IPS-18a (cell line): Measurements from ENCODE around the gene PCDHGA1.

Source experiments
- H3K27ac ChIP-seq: one replicate; pipeline ENCODE4 v1.5.1; 2013; ENCODE audit warnings: low read length
- H3K27me3 ChIP-seq: one replicate; pipeline ENCODE4 v1.6.1; 2013; ENCODE audit warnings: mild to moderate bottlenecking, low read length; ENCODE audit not compliant: control insufficient read depth, insufficient read depth
- H3K36me3 ChIP-seq: one replicate; pipeline ENCODE4 v1.6.1; 2013; ENCODE audit warnings: low read depth, low read length; ENCODE audit not compliant: control insufficient read depth
- H3K4me1 ChIP-seq: one replicate; pipeline ENCODE4 v1.6.1; 2013; ENCODE audit warnings: low read depth, low read length; ENCODE audit not compliant: control insufficient read depth
- H3K4me3 ChIP-seq: one replicate; pipeline ENCODE4 v1.5.1; 2013; ENCODE audit warnings: low read length
- H3K9ac ChIP-seq: one replicate; pipeline ENCODE4 v1.6.1; 2013; ENCODE audit warnings: mild to moderate bottlenecking, low read length, moderate library complexity
- H3K9me3 ChIP-seq: one replicate; pipeline ENCODE4 v1.6.1; 2013; ENCODE audit warnings: low read depth, low read length; ENCODE audit not compliant: control insufficient read depth

Gene PCDHGA1

GRCh38 chr5:141440341-141440740 is 110.0 kb downstream of the PCDHGA1 start:
- Histone ChIP-seq H3K4me1 (no peaks in the 10 kb centered on the region), H3K36me3 (no peaks in the 10 kb centered on the region), H3K4me3 (no peak overlapping the region), H3K27ac (no peak overlapping the region), H3K9ac (no peak overlapping the region), H3K9me3 (no peaks in the 10 kb centered on the region), H3K27me3 (no peaks in the 10 kb centered on the region)

GRCh38 chr5:141441571-141442170 is 111.4 kb downstream of the PCDHGA1 start:
- no peak overlapping the region for H3K27ac ChIP-seq
- no peaks in the 10 kb centered on the region for H3K9me3 ChIP-seq
- H3K4me1 ChIP-seq: no peaks in the 10 kb centered on the region
- H3K9ac ChIP-seq: no peak overlapping the region
- H3K4me3 ChIP-seq: no peak overlapping the region
- H3K27me3 ChIP-seq: no peaks in the 10 kb centered on the region
- no peaks in the 10 kb centered on the region for H3K36me3 ChIP-seq

GRCh38 chr5:141465351-141465750 is 135.0 kb downstream of the PCDHGA1 start:
- no peak overlapping the region for H3K27ac ChIP-seq
- no peaks in the 10 kb centered on the region for H3K9me3 ChIP-seq
- no peaks in the 10 kb centered on the region for H3K4me1 ChIP-seq
- no peaks in the 10 kb centered on the region for H3K36me3 ChIP-seq
- H3K27me3 ChIP-seq: no peaks in the 10 kb centered on the region
- H3K4me3 ChIP-seq: no peak overlapping the region
- H3K9ac ChIP-seq: no peak overlapping the region

GRCh38 chr5:141475625-141476131 is 145.4 kb downstream of the PCDHGA1 start, which contains the start of gene PCDHGC3:
Gene PCDHGC3 (plus strand): TSS chr5:141475966. CDS start chr5:141476117, 151 bp downstream.
- no peaks in the 10 kb centered on the region for H3K9me3 ChIP-seq
- peak within 1 kb of the TSS; percentile 66 for H3K4me3 ChIP-seq
- H3K36me3 ChIP-seq: no peaks in the 10 kb centered on the region
- no peaks in the 10 kb centered on the region for H3K4me1 ChIP-seq
- H3K27ac ChIP-seq: no peak within 1 kb of the TSS
- H3K9ac ChIP-seq: peak within 1 kb of the TSS; percentile 43
- peaks cover 31% of the 10 kb centered on the region for H3K27me3 ChIP-seq

- Histone ChIP-seq H3K4me1 (no peaks in the 10 kb centered on the region), H3K27me3 (peaks cover 31% of the 10 kb centered on the region), H3K27ac (no peak overlapping the region), H3K4me3 (peak overlapping the region; percentile 66), H3K36me3 (no peaks in the 10 kb centered on the region), H3K9me3 (no peaks in the 10 kb centered on the region), H3K9ac (peak overlapping the region; percentile 43)
Measured at GRCh38 chr5:141476132-141476911, 146.0 kb downstream of the PCDHGA1 start.

- H3K9me3 ChIP-seq: no peaks in the 10 kb centered on the region
- peaks cover 31% of the 10 kb centered on the region for H3K27me3 ChIP-seq
- no peak overlapping the region for H3K27ac ChIP-seq
- no peaks in the 10 kb centered on the region for H3K36me3 ChIP-seq
- no peak overlapping the region for H3K9ac ChIP-seq
- no peaks in the 10 kb centered on the region for H3K4me1 ChIP-seq
- H3K4me3 ChIP-seq: peak overlapping the region; percentile 66
Measured at GRCh38 chr5:141477044-141477575, 146.8 kb downstream of the PCDHGA1 start.

GRCh38 chr5:141477815-141478214 is 147.5 kb downstream of the PCDHGA1 start:
- Histone ChIP-seq H3K36me3 (no peaks in the 10 kb centered on the region), H3K4me1 (no peaks in the 10 kb centered on the region), H3K27me3 (peaks cover 31% of the 10 kb centered on the region), H3K9me3 (no peaks in the 10 kb centered on the region), H3K4me3 (no peak overlapping the region), H3K9ac (no peak overlapping the region), H3K27ac (no peak overlapping the region)

- peaks cover 31% of the 10 kb centered on the region for H3K27me3 ChIP-seq
- H3K36me3 ChIP-seq: no peaks in the 10 kb centered on the region
- H3K9me3 ChIP-seq: no peaks in the 10 kb centered on the region
- no peak overlapping the region for H3K27ac ChIP-seq
- no peak overlapping the region for H3K4me3 ChIP-seq
- H3K9ac ChIP-seq: no peak overlapping the region
- H3K4me1 ChIP-seq: peaks cover 1% of the 10 kb centered on the region
Measured at GRCh38 chr5:141478321-141478945, 148.1 kb downstream of the PCDHGA1 start.

- Histone ChIP-seq H3K27me3 (peaks cover 27% of the 10 kb centered on the region), H3K9ac (no peak overlapping the region), H3K4me1 (peaks cover 11% of the 10 kb centered on the region), H3K4me3 (no peak overlapping the region), H3K9me3 (no peaks in the 10 kb centered on the region), H3K36me3 (no peaks in the 10 kb centered on the region), H3K27ac (no peak overlapping the region)
Measured at GRCh38 chr5:141479776-141480175, 149.5 kb downstream of the PCDHGA1 start.

- Histone ChIP-seq H3K9me3 (no peaks in the 10 kb centered on the region), H3K4me1 (peaks cover 20% of the 10 kb centered on the region), H3K9ac (peak overlapping the region; percentile 56), H3K4me3 (peak overlapping the region; percentile 91), H3K36me3 (no peaks in the 10 kb centered on the region), H3K27ac (peak overlapping the region; percentile 76), H3K27me3 (peaks cover 19% of the 10 kb centered on the region)
Measured at GRCh38 chr5:141483902-141484301, 153.6 kb downstream of the PCDHGA1 start.

GRCh38 chr5:141484310-141484640 is 154.0 kb downstream of the PCDHGA1 start:
- H3K36me3 ChIP-seq: no peaks in the 10 kb centered on the region
- peak overlapping the region; percentile 76 for H3K27ac ChIP-seq
- peak overlapping the region; percentile 56 for H3K9ac ChIP-seq
- H3K4me3 ChIP-seq: peak overlapping the region; percentile 91
- H3K4me1 ChIP-seq: peaks cover 23% of the 10 kb centered on the region
- H3K9me3 ChIP-seq: no peaks in the 10 kb centered on the region
- peaks cover 19% of the 10 kb centered on the region for H3K27me3 ChIP-seq
